Muscle of leg (tissue), 11 donors: ENCODE data around the gene PIGO. TPM values are rescaled to one million over a fixed set of nuclear protein-coding genes. Genes with fewer than 3 reads are reported as not detected.
A peak's percentile ranks its signal among the peaks of the same experiment; 100 is the strongest.

Source experiments
- DNase-seq: peaks from one replicate; pipeline ENCODE4 v3.0.0; 2013
- H3K27ac ChIP-seq: one replicate; pipeline ENCODE4 v1.5.1; 2013; ENCODE audit warnings: mild to moderate bottlenecking, low read length, control low read depth
- H3K27me3 ChIP-seq: one replicate; pipeline ENCODE4 v1.6.1; 2013; ENCODE audit warnings: low read length; ENCODE audit not compliant: control insufficient read depth, insufficient read depth
- H3K36me3 ChIP-seq: one replicate; pipeline ENCODE4 v1.6.1; 2013; ENCODE audit warnings: low read length; ENCODE audit not compliant: control insufficient read depth, insufficient read depth
- H3K4me1 ChIP-seq: one replicate; pipeline ENCODE4 v1.6.1; 2013; ENCODE audit warnings: low read length; ENCODE audit not compliant: control insufficient read depth, insufficient read depth
- H3K4me3 ChIP-seq: one replicate; pipeline ENCODE4 v1.5.1; 2013; ENCODE audit warnings: low read length, control low read depth
- H3K9me3 ChIP-seq: replicated peaks from 2 replicates; pipeline ENCODE4 v1.6.1; 2013; ENCODE audit warnings: low read depth, low read length; ENCODE audit not compliant: control insufficient read depth
- WGBS: methylation state at CpG from one replicate; pipeline ENCODE4 v1.1.5; 2013; ENCODE audit warnings: missing lambda C conversion rate; ENCODE audit not compliant: insufficient coverage; 5-methylcytosine and 5-hydroxymethylcytosine counted together
- polyA plus RNA-seq, 8 donors: library from polyadenylated mRNA; unstranded; fragments of 120-200 nt; gene quantifications; one replicate each; pipeline versions ENCODE4 v1.2.1 to v1.2.3, GENCODE V29; 2013; ENCODE audit warnings: inconsistent platforms in 1 of 8, low replicate concordance in 1 of 8; ENCODE audit not compliant: insufficient read length in 8 of 8, insufficient read depth in 1 of 8
- total RNA-seq: library from RNA; stranded (reverse); fragments of 120-200 nt; gene quantifications from one replicate; pipeline ENCODE4 v1.2.4, GENCODE V29; 2013

Gene PIGO
- total and polyA plus RNA-seq, 9 donors = 9.1 to 16.0 (median 13.3) TPM

DNA sequence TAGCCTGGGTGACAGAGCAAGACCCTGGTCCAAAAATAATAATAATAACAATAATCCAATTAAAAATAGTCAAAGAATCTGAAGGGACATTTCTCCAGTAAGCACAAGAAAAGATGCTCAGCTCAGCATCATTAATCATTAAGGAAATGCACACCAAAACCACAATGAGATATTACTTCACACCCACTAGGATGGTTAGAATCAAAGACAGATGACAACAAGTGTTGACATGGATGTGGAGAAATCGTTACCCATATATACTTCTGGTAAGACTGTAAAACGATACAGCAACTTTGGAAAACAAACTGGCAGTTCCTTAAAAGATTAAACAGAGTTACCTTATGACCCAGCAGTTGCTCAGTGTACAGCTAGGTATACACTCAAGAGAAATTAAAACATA lies 11.3 kb downstream of the PIGO start:
- no peaks in the 10 kb centered on the region for H3K9me3 ChIP-seq
- DNase-seq = no peak
- no peak overlapping the region for H3K4me3 ChIP-seq
- H3K4me1 ChIP-seq = no peaks in the 10 kb centered on the region
- no peaks in the 10 kb centered on the region for H3K27me3 ChIP-seq
- H3K36me3 ChIP-seq = peaks cover 31% of the 10 kb centered on the region
- WGBS = no CpG with 5 or more reads among the region's 2 CpGs
- H3K27ac ChIP-seq = no peak overlapping the region

DNA sequence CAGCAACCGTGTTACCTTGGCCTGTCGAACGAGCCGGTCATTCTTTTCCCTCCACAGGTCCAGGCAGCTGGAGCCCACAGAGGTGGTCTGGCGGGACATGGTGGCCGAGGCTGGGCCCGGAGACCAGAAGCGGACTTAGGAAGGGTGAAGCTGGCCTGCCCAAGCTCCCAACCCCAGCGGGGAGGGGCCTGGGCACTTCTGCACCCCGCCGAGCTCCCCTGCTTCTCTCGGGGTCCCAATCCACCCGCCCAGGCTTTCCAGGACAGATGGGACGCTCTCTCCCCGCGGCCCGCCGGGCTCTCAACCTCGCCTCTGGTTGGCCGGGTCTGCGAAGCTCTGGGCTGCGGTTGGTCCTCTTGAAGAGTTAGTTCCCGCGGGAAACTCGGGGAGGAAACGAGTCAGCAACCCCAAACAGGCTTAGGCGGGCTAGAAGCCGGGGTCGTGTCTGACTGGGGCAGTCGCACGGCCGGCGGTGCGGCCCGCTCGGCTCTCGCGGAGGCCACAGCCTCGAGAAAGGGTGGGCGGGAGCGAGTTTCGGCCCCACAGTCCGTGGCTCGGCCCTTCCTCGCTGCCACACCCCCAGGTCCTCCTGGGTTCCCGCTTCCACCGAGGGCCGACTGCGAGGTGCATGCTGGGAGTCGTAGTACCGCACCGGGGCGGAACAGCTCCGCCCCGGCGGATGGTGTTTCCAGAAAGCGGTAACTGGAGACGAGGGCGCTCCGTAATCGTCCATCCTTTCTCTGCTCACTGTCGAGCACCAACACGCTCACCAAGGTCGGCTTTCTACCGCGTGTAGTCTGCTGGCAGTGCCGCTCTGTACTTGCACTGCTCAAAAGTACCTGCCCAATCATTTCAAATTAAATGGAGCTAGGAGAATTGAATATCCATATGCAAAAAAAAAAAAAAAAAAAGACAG lies 16.7 kb downstream of the PIGO start, which contains the start of gene FANCG:
Gene FANCG, minus strand, starts transcription at position 517 of the 916 bp plus-strand sequence. Its CDS starts 418 bp downstream, at position 99.
- Histone ChIP-seq H3K4me3 (peak within 1 kb of the TSS; percentile 78), H3K27ac (peak within 1 kb of the TSS; percentile 92), H3K36me3 (peaks cover 37% of the 10 kb centered on the region), H3K27me3 (no peaks in the 10 kb centered on the region), H3K4me1 (peaks cover 19% of the 10 kb centered on the region), H3K9me3 (no peaks in the 10 kb centered on the region)
- peak; percentile 97 for DNase-seq
- 0% methylated on average over 58 of the region's 67 CpGs for WGBS

DNA sequence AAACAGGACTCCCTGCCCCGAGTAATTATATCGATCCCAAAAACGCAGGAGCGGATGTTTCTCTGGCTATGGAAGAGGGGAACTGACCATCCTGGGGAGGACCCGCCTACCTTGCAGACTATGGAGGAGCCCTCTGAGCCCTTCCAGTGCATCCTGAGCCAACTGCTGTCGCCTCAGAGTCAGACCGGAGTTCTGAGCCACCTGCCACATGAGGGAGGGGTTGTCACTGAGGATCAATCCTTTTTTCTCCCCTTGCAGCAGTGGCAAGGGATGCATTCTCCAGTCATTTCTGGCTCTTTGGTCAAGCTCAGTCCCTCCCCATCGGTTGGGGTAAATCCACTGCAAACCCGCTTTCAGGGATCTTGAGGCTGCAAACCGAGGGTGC lies 17.4 kb downstream of the PIGO start:
- peaks cover 19% of the 10 kb centered on the region for H3K4me1 ChIP-seq
- H3K9me3 ChIP-seq = no peaks in the 10 kb centered on the region
- peak overlapping the region; percentile 92 for H3K27ac ChIP-seq
- peak overlapping the region; percentile 78 for H3K4me3 ChIP-seq
- peak; percentile 20 for DNase-seq
- H3K36me3 ChIP-seq = peaks cover 43% of the 10 kb centered on the region
- WGBS = 1% methylated on average over 8 of the region's 10 CpGs
- no peaks in the 10 kb centered on the region for H3K27me3 ChIP-seq

DNA sequence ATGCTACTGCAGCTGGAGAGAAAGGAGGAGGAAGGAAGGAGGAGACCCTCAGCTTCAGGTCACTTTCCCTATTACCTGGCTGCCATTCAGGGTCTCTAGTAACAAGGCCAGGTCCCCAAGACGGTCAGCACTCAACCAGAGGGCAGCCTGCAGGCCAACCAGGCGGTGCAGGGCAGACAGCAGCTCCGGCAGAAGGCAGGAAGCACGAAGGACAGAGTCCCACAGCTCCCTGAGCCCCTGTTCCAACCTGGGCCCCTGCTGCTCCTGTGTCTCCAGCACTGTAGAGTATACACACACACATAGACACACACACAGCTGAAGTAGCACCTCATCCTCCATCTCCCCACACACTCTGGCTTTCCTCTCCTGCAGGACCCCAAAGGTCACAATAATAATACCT lies 18.3 kb downstream of the PIGO start:
- 70% methylated on average over 4 of the region's 4 CpGs for WGBS
- H3K36me3 ChIP-seq = peaks cover 47% of the 10 kb centered on the region
- H3K9me3 ChIP-seq = no peaks in the 10 kb centered on the region
- DNase-seq = no peak
- H3K27me3 ChIP-seq = no peaks in the 10 kb centered on the region
- no peak overlapping the region for H3K4me3 ChIP-seq
- H3K4me1 ChIP-seq = peaks cover 19% of the 10 kb centered on the region
- H3K27ac ChIP-seq = no peak overlapping the region

DNA sequence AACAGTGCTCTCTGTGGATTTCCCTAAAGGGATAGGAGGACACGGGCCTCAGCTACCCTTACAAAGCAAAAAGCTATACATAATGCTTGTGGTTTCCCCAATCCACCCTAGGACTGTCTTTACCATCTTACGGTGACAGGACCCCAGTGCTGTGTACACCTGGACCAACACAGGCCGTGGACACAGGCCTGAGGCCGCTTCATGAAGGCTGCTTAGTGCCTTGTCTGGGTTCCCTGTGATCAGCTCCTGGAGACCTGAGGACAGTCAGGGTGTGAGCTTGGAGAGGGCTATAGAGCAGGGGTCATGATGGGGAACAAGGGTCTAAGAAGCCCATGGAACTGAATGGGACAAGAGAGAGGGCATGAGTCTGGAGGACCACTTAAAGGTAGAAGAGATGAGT lies 19.5 kb downstream of the PIGO start:
- Histone ChIP-seq H3K27me3 (no peaks in the 10 kb centered on the region), H3K4me1 (peaks cover 22% of the 10 kb centered on the region), H3K27ac (no peak overlapping the region), H3K4me3 (no peak overlapping the region), H3K9me3 (no peaks in the 10 kb centered on the region), H3K36me3 (peaks cover 47% of the 10 kb centered on the region)
- WGBS = 92% methylated on average over 4 of the region's 4 CpGs
- no peak for DNase-seq

DNA sequence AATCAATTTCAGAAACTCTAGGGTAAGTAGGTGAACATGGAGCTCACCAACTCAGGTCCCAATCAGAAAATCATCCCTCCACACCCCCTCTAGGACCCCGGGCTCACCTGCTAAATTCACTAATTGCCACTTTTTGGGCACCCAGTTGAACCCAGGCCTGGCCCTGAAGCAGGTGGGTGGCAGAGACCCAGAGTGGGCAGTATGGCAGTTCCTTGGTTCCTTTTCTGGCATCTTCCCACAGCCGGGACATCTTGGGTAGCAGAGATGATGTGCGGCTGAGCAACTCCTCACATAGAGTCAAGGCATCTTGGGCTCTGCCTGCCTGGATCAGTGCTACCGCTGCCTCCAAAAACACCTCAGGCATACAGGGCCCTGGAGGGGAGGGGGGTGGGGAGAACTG lies 21.0 kb downstream of the PIGO start:
- Histone ChIP-seq H3K9me3 (no peaks in the 10 kb centered on the region), H3K36me3 (peaks cover 47% of the 10 kb centered on the region), H3K27me3 (no peaks in the 10 kb centered on the region), H3K27ac (no peak overlapping the region), H3K4me3 (no peak overlapping the region), H3K4me1 (peaks cover 30% of the 10 kb centered on the region)
- DNase-seq = no peak
- WGBS = 78% methylated on average over 1 of the region's 4 CpGs

DNA sequence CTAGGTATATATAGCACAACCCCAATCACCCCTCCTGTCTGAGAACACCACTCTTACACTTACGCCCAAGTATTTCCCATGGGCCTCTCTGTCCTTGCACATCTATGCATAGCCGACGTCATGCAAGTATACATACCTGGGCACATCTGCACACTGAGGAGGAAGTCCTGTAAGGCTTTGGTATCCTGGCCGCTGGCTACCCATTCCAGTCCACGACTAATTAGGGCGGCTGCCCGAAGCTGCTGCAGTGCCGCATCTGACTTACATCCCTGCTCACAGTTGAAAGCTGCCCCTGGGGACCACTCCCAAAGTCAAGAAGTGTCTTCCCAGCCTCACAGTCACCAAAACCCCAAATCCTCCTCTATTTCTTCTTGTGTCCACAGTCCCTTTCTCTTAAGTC lies 21.6 kb downstream of the PIGO start:
- no peak for DNase-seq
- 90% methylated on average over 8 of the region's 8 CpGs for WGBS
- Histone ChIP-seq H3K4me3 (no peak overlapping the region), H3K36me3 (peaks cover 50% of the 10 kb centered on the region), H3K27me3 (no peaks in the 10 kb centered on the region), H3K27ac (no peak overlapping the region), H3K9me3 (no peaks in the 10 kb centered on the region), H3K4me1 (peaks cover 36% of the 10 kb centered on the region)

DNA sequence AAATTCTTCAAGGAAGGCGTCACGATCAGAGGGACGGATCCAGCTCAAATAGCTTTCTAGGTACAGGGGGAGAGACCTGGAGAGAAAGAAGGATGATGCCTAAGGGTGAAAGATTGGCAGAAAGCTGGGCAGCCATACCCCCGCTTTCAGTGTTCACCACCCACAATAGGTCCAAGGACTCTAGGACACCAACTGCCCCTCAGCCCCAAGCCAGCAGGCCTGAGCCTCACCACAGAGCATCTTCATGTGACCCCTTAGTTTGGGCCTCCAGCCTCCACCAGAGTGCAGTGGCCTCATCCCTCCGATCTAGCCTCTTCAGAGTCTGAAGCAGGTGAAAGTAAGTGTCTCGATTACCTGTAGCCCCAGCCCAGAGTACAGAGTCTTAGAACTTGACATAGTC lies 22.2 kb downstream of the PIGO start:
- Histone ChIP-seq H3K4me1 (peaks cover 37% of the 10 kb centered on the region), H3K4me3 (no peak overlapping the region), H3K9me3 (no peaks in the 10 kb centered on the region), H3K36me3 (peaks cover 52% of the 10 kb centered on the region), H3K27me3 (no peaks in the 10 kb centered on the region), H3K27ac (no peak overlapping the region)
- DNase-seq = no peak
- WGBS = 88% methylated on average over 4 of the region's 6 CpGs

DNA sequence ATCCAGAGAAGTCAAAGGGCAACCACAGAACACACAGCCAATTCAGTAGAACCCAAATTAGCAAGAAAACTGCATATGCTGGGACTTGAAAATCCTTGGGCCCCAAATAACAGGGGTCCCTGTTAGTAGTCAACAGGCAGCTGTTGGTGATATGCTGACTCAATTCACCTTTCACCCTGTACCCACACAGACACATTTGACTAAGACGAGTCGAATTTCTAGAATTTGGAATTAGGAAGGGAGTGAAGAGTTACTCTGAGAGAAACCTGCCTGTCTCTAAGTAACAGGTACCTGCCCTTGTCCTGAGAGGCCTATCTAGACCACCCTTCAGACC lies 23.1 kb downstream of the PIGO start:
- Histone ChIP-seq H3K27ac (peak overlapping the region; percentile 98), H3K27me3 (no peaks in the 10 kb centered on the region), H3K9me3 (no peaks in the 10 kb centered on the region), H3K36me3 (peaks cover 52% of the 10 kb centered on the region), H3K4me3 (no peak overlapping the region), H3K4me1 (peaks cover 32% of the 10 kb centered on the region)
- WGBS = no CpG with 5 or more reads among the region's 2 CpGs
- DNase-seq = no peak

DNA sequence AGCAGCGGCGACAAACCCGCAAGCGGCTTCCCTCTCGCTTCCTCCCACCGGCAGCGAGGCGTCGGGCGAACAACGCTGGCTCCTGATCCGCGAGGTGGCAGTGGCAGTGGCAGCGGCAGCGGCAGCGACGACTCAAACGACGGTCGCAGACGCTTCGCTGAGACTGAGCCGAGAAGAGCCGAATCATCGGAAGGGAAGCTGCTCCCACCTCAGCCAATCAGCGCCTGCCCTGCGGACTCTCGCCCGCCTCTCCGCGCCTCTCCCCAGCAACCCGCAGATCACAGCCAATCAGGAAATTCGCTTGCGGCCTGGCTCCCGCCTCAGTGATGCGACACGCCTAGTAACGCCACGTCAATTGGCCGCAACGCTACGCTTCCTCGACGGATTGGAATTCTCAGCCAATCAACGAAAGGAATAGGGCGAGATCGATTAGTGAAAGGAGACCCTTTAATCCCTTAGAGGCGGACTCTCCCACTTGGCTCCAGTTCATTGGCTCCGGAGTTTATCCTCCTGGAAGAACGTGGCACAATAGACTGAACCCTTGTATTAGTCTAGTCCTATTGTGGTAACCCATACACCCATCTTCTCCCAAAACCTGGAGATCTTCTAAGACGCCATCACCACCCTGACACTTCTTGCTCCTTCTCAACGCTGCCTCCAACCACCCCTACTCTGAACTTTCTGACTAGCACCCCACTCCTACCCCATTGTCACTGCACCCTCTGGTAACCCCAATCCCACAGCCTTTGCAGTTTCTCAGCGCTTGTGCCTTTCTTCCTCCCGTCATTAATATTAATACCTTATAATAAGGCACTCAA lies 23.7 kb downstream of the PIGO start, which contains the start of gene VCP:
Gene VCP, minus strand, starts transcription at position 165 of the 818 bp plus-strand sequence. CDS start 272 bp downstream, outside the sequence.
- peaks cover 51% of the 10 kb centered on the region for H3K36me3 ChIP-seq
- H3K4me1 ChIP-seq = peaks cover 26% of the 10 kb centered on the region
- peak; percentile 100 for DNase-seq
- no peaks in the 10 kb centered on the region for H3K9me3 ChIP-seq
- H3K27me3 ChIP-seq = no peaks in the 10 kb centered on the region
- peak within 1 kb of the TSS; percentile 94 for H3K4me3 ChIP-seq
- WGBS = 6% methylated on average over 43 of the region's 54 CpGs
- peak within 1 kb of the TSS; percentile 98 for H3K27ac ChIP-seq
